Measurements from ENCODE around the gene NOC2L. TPM values are rescaled to one million over a fixed set of nuclear protein-coding genes. Genes with fewer than 3 reads are reported as not detected.
A peak's percentile ranks its signal among the peaks of the same experiment; 100 is the strongest.

Gene NOC2L
- total RNA-seq, 1 donor from 2014 or later, result 40.8 TPM

GRCh38 chr1:965526-966134, 6.6 kb upstream of the NOC2L start:
- peaks cover 29% of the 10 kb centered on the region for H3K4me1 ChIP-seq
- intact Hi-C loops (cut with micrococcal nuclease), result no loop called here
- no peak overlapping the region for H3K27ac ChIP-seq (replicated peaks)
- TF ChIP-seq, protein P1, sequence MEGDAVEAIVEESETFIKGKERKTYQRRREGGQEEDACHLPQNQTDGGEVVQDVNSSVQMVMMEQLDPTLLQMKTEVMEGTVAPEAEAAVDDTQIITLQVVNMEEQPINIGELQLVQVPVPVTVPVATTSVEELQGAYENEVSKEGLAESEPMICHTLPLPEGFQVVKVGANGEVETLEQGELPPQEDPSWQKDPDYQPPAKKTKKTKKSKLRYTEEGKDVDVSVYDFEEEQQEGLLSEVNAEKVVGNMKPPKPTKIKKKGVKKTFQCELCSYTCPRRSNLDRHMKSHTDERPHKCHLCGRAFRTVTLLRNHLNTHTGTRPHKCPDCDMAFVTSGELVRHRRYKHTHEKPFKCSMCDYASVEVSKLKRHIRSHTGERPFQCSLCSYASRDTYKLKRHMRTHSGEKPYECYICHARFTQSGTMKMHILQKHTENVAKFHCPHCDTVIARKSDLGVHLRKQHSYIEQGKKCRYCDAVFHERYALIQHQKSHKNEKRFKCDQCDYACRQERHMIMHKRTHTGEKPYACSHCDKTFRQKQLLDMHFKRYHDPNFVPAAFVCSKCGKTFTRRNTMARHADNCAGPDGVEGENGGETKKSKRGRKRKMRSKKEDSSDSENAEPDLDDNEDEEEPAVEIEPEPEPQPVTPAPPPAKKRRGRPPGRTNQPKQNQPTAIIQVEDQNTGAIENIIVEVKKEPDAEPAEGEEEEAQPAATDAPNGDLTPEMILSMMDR (IDR thresholded peaks at IDR 0.05; ENCODE audit: borderline replicate concordance), result no peak
- DNase-seq, result no peak
- H3K27me3 ChIP-seq (ENCODE audit: low read depth), result peaks cover 34% of the 10 kb centered on the region
- peak overlapping the region; percentile 76 for H3K4me3 ChIP-seq
- peaks cover 7% of the 10 kb centered on the region for H3K36me3 ChIP-seq
- no peaks in the 10 kb centered on the region for H3K9me3 ChIP-seq (replicated peaks)

DNA sequence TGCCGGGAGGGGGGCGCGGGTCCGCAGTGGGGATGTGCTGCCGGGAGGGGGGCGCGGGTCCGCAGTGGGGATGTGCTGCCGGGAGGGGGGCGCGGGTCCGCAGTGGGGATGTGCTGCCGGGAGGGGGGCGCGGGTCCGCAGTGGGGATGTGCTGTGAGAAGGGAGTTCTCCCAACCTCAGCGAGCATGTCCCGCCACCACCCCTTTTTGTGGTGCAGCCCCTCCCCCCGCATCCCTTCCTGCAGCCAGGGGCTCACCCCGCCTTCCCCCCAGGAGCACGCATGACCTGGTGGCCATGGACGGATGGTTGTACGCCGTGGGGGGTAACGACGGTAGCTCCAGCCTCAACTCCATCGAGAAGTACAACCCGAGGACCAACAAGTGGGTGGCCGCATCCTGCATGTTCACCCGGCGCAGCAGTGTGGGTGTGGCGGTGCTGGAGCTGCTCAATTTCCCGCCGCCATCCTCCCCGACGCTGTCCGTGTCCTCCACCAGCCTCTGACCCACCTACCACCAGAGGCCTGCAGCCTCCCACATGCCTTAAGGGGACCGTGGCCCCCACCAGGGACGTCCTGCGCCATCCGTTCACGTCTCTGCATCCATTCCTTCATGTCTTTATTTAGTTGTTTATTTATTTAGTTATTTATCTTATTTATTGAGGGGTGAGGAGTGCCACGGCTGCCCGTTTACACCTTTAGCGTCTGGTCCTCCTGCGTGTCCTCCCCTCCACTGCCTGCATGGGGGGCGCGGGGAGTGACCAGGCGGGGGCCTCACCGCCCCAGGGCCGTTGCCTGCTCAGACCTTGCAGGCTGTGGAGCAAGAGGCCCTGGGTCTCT, 5.9 kb upstream of the NOC2L start:
- DNase-seq, result no peak
- Histone ChIP-seq H3K9me3 (replicated peaks) (no peaks in the 10 kb centered on the region), H3K4me1 (peaks cover 35% of the 10 kb centered on the region), H3K27me3 (ENCODE audit: low read depth) (peaks cover 27% of the 10 kb centered on the region), H3K27ac (replicated peaks) (no peak overlapping the region), H3K4me3 (no peak overlapping the region), H3K36me3 (peaks cover 7% of the 10 kb centered on the region)
- TF ChIP-seq, protein P1 (IDR thresholded peaks at IDR 0.05; ENCODE audit: borderline replicate concordance), result no peak
- intact Hi-C loops (cut with micrococcal nuclease), result no loop called here

GRCh38 chr1:963746-964525, 4.9 kb upstream of the NOC2L start:
- H3K4me1 ChIP-seq, result peaks cover 43% of the 10 kb centered on the region
- intact Hi-C loops (cut with micrococcal nuclease), result no loop called here
- peaks cover 7% of the 10 kb centered on the region for H3K36me3 ChIP-seq
- no peak for DNase-seq
- TF ChIP-seq, protein P1 (IDR thresholded peaks at IDR 0.05; ENCODE audit: borderline replicate concordance), result no peak
- H3K4me3 ChIP-seq, result no peak overlapping the region
- H3K27me3 ChIP-seq (ENCODE audit: low read depth), result peaks cover 18% of the 10 kb centered on the region
- no peak overlapping the region for H3K27ac ChIP-seq (replicated peaks)
- no peaks in the 10 kb centered on the region for H3K9me3 ChIP-seq (replicated peaks)

GRCh38 chr1:963301-963651, 4.2 kb upstream of the NOC2L start:
- Histone ChIP-seq H3K4me1 (peaks cover 49% of the 10 kb centered on the region), H3K27me3 (ENCODE audit: low read depth) (peaks cover 11% of the 10 kb centered on the region), H3K27ac (replicated peaks) (no peak overlapping the region), H3K36me3 (peaks cover 7% of the 10 kb centered on the region), H3K4me3 (no peak overlapping the region), H3K9me3 (replicated peaks) (no peaks in the 10 kb centered on the region)
- TF ChIP-seq, protein P1 (IDR thresholded peaks at IDR 0.05; ENCODE audit: borderline replicate concordance), result no peak
- no peak for DNase-seq
- intact Hi-C loops (cut with micrococcal nuclease), result no loop called here

- H3K4me1 ChIP-seq, result peaks cover 56% of the 10 kb centered on the region
- intact Hi-C loops (cut with micrococcal nuclease), result no loop called here
Observed at GRCh38 chr1:962381-963300, 3.6 kb upstream of the NOC2L start.

More at GRCh38 chr1:962381-963300, 3.6 kb upstream of the NOC2L start:
- Histone ChIP-seq H3K4me3 (no peak overlapping the region), H3K9me3 (replicated peaks) (no peaks in the 10 kb centered on the region), H3K36me3 (peaks cover 7% of the 10 kb centered on the region), H3K27ac (replicated peaks) (no peak overlapping the region), H3K27me3 (ENCODE audit: low read depth) (peaks cover 5% of the 10 kb centered on the region)
- TF ChIP-seq, protein P1 (IDR thresholded peaks at IDR 0.05; ENCODE audit: borderline replicate concordance), result no peak
- DNase-seq, result no peak
